Umbilical cord (tissue), 1 donor: Measurements from ENCODE around the gene YIPF4. TPM values are rescaled to one million over a fixed set of nuclear protein-coding genes. Genes with fewer than 3 reads are reported as not detected.

ENCODE experiments used
- total RNA-seq: library from RNA; depleted of rRNA; stranded (reverse); fragments of >200 nt; gene quantifications from one replicate; pipeline ENCODE4 v1.2.3, GENCODE V29; 2014; ENCODE audit warnings: low replicate concordance; ENCODE audit not compliant: insufficient read depth

YIPF4 gene
- total RNA-seq, 1 donor from 2014 or later: 51.5 TPM

Other genes with a start within 250 kb of the YIPF4 start
- 39.2 TPM for gene DPY30, start 238.1 kb upstream of the YIPF4 start, total RNA-seq
- gene SPAST, start 214.3 kb upstream of the YIPF4 start, total RNA-seq: 40.2 TPM
- 24.8 TPM for gene SLC30A6, start 112.0 kb upstream of the YIPF4 start, total RNA-seq
- 4.3 TPM for gene NLRC4, start 13.0 kb upstream of the YIPF4 start, total RNA-seq
- 174 TPM for gene BIRC6, start 79.1 kb downstream of the YIPF4 start, total RNA-seq